Coronary artery (tissue), 2 donors: ENCODE data around the gene SLC29A1.
A peak's percentile ranks its signal among the peaks of the same experiment; 100 is the strongest.

Experiments
- DNase-seq: peaks from one replicate; pipeline ENCODE4 v3.0.0-alpha.2; 2017; ENCODE audit warnings: low spot score
- H3K27ac ChIP-seq, 2 donors: fragments of 200-600 bp; sonication (generic); one replicate each; pipeline ENCODE4 v1.5.1; 2016 to 2019
- H3K4me3 ChIP-seq: fragments of 200-600 bp; sonication (generic); 2 replicates; pipeline ENCODE4 v1.5.1; 2016; ENCODE audit warnings: mild to moderate bottlenecking, moderate library complexity
- TF ChIP-seq, protein P1 (sequence below): fragments of 200-600 bp; sonication (generic); IDR thresholded peaks from one replicate; pipeline ENCODE4 v1.5.1; 2019; ENCODE audit warnings: antibody characterized with exemption

SLC29A1 gene

DNA sequence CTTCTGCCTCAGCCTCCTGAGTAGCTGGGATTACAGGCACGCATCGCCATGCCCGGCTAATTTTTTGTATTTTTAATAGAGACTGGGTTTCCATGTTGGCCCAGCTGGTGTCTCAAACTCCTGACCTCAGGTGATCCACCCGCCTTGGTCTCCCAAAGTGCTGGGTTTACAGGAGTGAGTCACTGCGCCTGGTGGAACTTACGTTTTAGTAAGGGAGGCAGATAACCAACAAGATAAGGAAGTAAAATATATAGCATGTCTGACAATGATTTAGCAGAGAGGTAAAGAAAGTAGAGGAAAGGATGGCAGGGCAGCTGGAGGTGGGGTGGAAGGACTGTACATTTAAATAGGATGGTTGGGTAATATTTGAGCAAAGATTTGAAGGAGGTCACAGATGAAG, 19.4 kb upstream of the SLC29A1 start:
- TF ChIP-seq, protein P1, sequence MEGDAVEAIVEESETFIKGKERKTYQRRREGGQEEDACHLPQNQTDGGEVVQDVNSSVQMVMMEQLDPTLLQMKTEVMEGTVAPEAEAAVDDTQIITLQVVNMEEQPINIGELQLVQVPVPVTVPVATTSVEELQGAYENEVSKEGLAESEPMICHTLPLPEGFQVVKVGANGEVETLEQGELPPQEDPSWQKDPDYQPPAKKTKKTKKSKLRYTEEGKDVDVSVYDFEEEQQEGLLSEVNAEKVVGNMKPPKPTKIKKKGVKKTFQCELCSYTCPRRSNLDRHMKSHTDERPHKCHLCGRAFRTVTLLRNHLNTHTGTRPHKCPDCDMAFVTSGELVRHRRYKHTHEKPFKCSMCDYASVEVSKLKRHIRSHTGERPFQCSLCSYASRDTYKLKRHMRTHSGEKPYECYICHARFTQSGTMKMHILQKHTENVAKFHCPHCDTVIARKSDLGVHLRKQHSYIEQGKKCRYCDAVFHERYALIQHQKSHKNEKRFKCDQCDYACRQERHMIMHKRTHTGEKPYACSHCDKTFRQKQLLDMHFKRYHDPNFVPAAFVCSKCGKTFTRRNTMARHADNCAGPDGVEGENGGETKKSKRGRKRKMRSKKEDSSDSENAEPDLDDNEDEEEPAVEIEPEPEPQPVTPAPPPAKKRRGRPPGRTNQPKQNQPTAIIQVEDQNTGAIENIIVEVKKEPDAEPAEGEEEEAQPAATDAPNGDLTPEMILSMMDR: no peak
- Histone ChIP-seq H3K27ac (no peak overlapping the region), H3K4me3 (no peak overlapping the region)
- no peak for DNase-seq

GRCh38 chr6:44207966-44208365, 15.4 kb upstream of the SLC29A1 start:
- TF ChIP-seq, protein P1: no peak
- no peak for DNase-seq
- no peak overlapping the region for H3K4me3 ChIP-seq
- H3K27ac ChIP-seq: no peak overlapping the region

DNA sequence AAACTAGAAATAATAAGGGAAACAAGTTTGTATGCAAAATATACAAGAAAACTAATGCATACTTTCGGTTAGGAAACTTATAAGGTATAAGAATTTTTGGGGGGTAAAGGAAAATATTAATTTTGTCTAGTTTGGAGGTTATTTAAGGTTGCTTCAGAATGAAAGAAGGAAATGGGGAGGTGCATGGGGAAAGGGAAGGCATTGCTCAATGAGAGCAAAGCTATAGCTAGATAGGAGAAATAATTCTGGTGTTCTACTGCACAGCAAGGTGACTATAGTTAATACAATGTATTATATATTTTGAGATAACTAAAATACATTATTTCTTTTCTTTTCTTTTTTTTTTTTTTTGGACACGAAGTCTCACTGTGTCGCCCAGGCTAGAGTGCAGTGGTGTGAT, 12.1 kb upstream of the SLC29A1 start:
- H3K4me3 ChIP-seq: no peak overlapping the region
- no peak overlapping the region for H3K27ac ChIP-seq
- TF ChIP-seq, protein P1: no peak
- no peak for DNase-seq

GRCh38 chr6:44214307-44214706, 9.1 kb upstream of the SLC29A1 start:
- DNase-seq: no peak
- TF ChIP-seq, protein P1: no peak
- Histone ChIP-seq H3K4me3 (no peak overlapping the region), H3K27ac (no peak overlapping the region)

GRCh38 chr6:44216677-44217331, 6.6 kb upstream of the SLC29A1 start, which contains the start of gene MYMX:
Gene MYMX (plus strand): TSS chr6:44216926. CDS start chr6:44217472, 546 bp downstream.
- TF ChIP-seq, protein P1: no peak
- no peak for DNase-seq
- Histone ChIP-seq H3K4me3 (peak within 1 kb of the TSS; percentile 33), H3K27ac (peak within 1 kb of the TSS; percentile 91 to 99)

DNA sequence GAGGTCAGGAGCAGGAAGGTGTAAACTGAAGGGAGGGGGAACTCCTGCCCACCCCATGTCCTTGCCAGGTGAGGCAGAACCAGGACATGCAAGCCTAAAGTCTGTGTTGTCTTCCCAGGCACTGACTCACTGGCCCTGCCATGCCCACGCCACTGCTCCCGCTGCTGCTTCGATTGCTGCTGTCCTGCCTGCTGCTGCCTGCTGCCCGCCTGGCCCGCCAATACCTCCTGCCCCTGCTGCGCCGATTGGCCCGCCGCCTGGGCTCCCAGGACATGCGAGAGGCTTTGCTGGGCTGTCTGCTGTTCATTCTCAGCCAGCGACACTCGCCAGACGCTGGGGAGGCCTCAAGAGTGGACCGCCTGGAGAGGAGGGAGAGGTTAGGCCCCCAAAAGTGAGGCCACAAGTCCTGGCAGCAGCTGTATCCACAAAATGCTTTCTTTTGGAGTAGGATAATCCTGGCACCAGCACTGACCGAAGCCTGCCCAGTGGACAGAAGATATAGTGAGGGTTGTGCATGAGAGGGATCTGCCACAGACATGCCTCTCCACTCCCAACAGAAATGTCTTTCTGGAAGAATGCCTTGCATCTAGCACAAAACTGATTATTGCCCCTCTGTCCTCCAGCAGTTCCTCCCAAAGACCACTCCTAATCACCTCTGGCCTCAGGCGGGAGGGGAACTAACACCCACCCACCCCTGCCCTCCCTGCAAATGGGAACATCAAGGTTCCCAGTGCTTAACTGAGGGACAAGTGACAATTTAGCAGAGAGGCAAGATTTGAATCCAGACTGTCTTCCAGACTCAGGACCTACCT, 5.9 kb upstream of the SLC29A1 start:
- H3K27ac ChIP-seq: peak overlapping the region; percentile 91 to 99
- TF ChIP-seq, protein P1: no peak
- DNase-seq: peak; percentile 91
- H3K4me3 ChIP-seq: peak overlapping the region; percentile 13
